ENCODE results near the gene RHBDL3. TPM values are rescaled to one million over a fixed set of nuclear protein-coding genes. Genes with fewer than 3 reads are reported as not detected.
A peak's percentile ranks its signal among the peaks of the same experiment; 100 is the strongest.

RHBDL3 gene
- total RNA-seq, 1 experiment from 2014 or later, result 12.5 TPM

- H3K4me1 ChIP-seq (ENCODE audit: insufficient read depth, low read length), result no peaks in the 10 kb centered on the region; the same call in 1 of the 2 replicates
- H3K56ac ChIP-seq (ENCODE audit: insufficient read length, low read depth, low read length), result no peak overlapping the region
- H3K79me2 ChIP-seq (ENCODE audit: insufficient read depth, low read length), result peaks cover 45% of the 10 kb centered on the region
- no peak overlapping the region for H4K8ac ChIP-seq (replicated peaks; ENCODE audit: insufficient read length, low read depth, low read length)
- H2BK20ac ChIP-seq (ENCODE audit: low read depth, low read length, poor library complexity, severe bottlenecking), result no peak overlapping the region
- no peak overlapping the region for H2BK15ac ChIP-seq (ENCODE audit: low read depth, low read length)
- no peak overlapping the region for H3K9ac ChIP-seq (ENCODE audit: extremely low read depth, insufficient read length, low read length)
- DNase-seq, result no peak
- no peak overlapping the region for H3T11ph ChIP-seq (ENCODE audit: low read length)
- no peaks in the 10 kb centered on the region for H3K27me3 ChIP-seq (ENCODE audit: insufficient read depth, low read length)
- H3K14ac ChIP-seq (ENCODE audit: insufficient read depth, low read length), result no peak overlapping the region
- no peak overlapping the region for H2BK120ac ChIP-seq (ENCODE audit: low read depth, low read length, poor library complexity, severe bottlenecking)
- H2BK5ac ChIP-seq (ENCODE audit: insufficient read length, low read length), result no peak overlapping the region
- no peak overlapping the region for H3K4ac ChIP-seq (ENCODE audit: low read depth, low read length)
- WGBS (ENCODE audit: extremely low coverage, insufficient read length, low lambda C conversion rate), result no CpG with 5 or more reads among the region's 5 CpGs
- no peak overlapping the region for H3K23ac ChIP-seq (ENCODE audit: insufficient read length, low read depth, low read length)
- H3K23me2 ChIP-seq (ENCODE audit: insufficient read length, low read depth, low read length, poor library complexity, severe bottlenecking), result no peaks in the 10 kb centered on the region
- Mint-ChIP-seq H3K4me3 (no peak overlapping the region), H3K27ac (peak overlapping the region in 2 of 3 experiments; percentile 66 to 79; a peak in 3 of 7 replicates), H3K36me3 (ENCODE audit: insufficient read depth in 1 of 3, low read depth in 3 of 3) (peaks cover 57 to 85% (median 81%) of the 10 kb centered on the region in 3 experiments; a peak in 6 of 7 replicates), H3K27me3 (ENCODE audit: low read depth) (no peaks in the 10 kb centered on the region), H3K4me1 (peaks cover 23 to 30% of the 10 kb centered on the region in 2 experiments), H3K9me3 (no peaks in the 10 kb centered on the region)
- H4K91ac ChIP-seq (ENCODE audit: insufficient read length, low read depth, low read length), result no peak overlapping the region
- H4K20me1 ChIP-seq (ENCODE audit: control insufficient read depth, insufficient read depth, insufficient read length), result peaks cover 2% of the 10 kb centered on the region
- no peak overlapping the region for H3K18ac ChIP-seq (ENCODE audit: insufficient read length, low read depth, low read length)
- no peak overlapping the region for H3K27ac ChIP-seq (ENCODE audit: insufficient read length, low read depth, low read length)
- no peaks in the 10 kb centered on the region for H3K9me3 ChIP-seq (ENCODE audit: control insufficient read depth, low read depth, low read length)
- H4K5ac ChIP-seq (ENCODE audit: insufficient read length, low read depth, low read length), result no peak overlapping the region
- H3K4me2 ChIP-seq (ENCODE audit: insufficient read depth, insufficient read length, low read length), result no peak overlapping the region
- H3K79me1 ChIP-seq (ENCODE audit: insufficient read depth, low read depth, low read length, poor library complexity, severe bottlenecking), result peaks cover 13% of the 10 kb centered on the region
- H2AK5ac ChIP-seq (ENCODE audit: insufficient read length, low read length), result no peak overlapping the region
- no peak overlapping the region for H2AFZ ChIP-seq (ENCODE audit: low read length)
- no peak overlapping the region for H2BK12ac ChIP-seq (ENCODE audit: insufficient read length, low read depth, low read length)
- TF ChIP-seq CTCF (conservative IDR thresholded peaks at IDR 0.05), result no peak
These were observed 91.1 kb downstream of the RHBDL3 start for GRCh38 chr17:32356750-32357149.
